Skeletal muscle tissue (tissue), 4 donors: ENCODE data around the gene DOCK6. TPM values are rescaled to one million over a fixed set of nuclear protein-coding genes. Genes with fewer than 3 reads are reported as not detected.
A peak's percentile ranks its signal among the peaks of the same experiment; 100 is the strongest.
"Not testable (repeated sequence)": the region's sequence is repeated elsewhere in the genome, so short reads cannot be mapped to it uniquely, and the experiment has no call there.

Source experiments
- H3K27ac ChIP-seq: one replicate; pipeline ENCODE4 v1.7.0; 2013; ENCODE audit warnings: mild to moderate bottlenecking, low read depth, low read length, inconsistent platforms
- H3K27me3 ChIP-seq, 3 donors: one replicate each; pipeline ENCODE4 v1.7.0; 2013; ENCODE audit warnings: low read length in 3 of 3; ENCODE audit not compliant: control insufficient read depth in 3 of 3, insufficient read depth in 3 of 3
- H3K36me3 ChIP-seq, 3 donors: one replicate each; pipeline ENCODE4 v1.7.0; 2013; ENCODE audit warnings: low read length in 3 of 3; ENCODE audit not compliant: control insufficient read depth in 3 of 3, insufficient read depth in 3 of 3
- H3K4me1 ChIP-seq, 3 donors: one replicate each; pipeline ENCODE4 v1.7.0; 2013; ENCODE audit warnings: low read length in 3 of 3, mild to moderate bottlenecking in 3 of 3; ENCODE audit not compliant: control insufficient read depth in 3 of 3, insufficient read depth in 3 of 3
- H3K4me3 ChIP-seq, 3 donors: one replicate each; pipeline ENCODE4 v1.7.0; 2013; ENCODE audit warnings: low read length in 3 of 3
- H3K9ac ChIP-seq, 3 donors: one replicate each; pipeline ENCODE4 v1.7.0; 2013; ENCODE audit warnings: low read length in 3 of 3, mild to moderate bottlenecking in 3 of 3, moderate library complexity in 2 of 3, low read depth in 1 of 3
- H3K9me3 ChIP-seq, 3 donors: one replicate each; pipeline ENCODE4 v1.7.0; 2013; ENCODE audit warnings: low read length in 3 of 3; ENCODE audit not compliant: control insufficient read depth in 3 of 3
- total RNA-seq: library from RNA; depleted of rRNA; stranded (reverse); fragments of >200 nt; gene quantifications from one replicate; pipeline ENCODE4 v1.2.3, GENCODE V29; 2014
- donor health status: Osteomylitis.

DOCK6 gene
- total RNA-seq, 1 donor from 2014 or later, result 16.2 TPM

DNA sequence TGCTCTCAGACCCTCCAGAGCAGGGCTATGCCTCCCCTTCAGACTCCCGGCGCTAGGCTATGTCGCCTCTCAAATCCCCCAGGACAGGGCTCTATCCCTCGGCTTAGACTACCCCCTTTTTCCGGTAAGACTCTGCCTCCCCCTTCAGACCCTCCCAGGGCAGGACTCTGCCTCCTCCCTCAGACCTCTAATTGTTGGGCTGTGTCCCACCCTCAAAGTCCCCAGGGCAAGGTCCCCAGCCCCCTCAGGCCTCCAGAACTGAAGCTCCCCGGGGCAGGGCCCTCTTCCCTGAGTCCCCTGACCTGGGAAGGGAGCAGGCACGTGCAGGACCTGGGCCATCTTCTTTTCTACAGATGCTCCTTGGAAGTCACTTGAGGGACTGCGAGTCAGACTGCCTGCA lies 68.2 kb downstream of the DOCK6 start:
- H3K27me3 ChIP-seq, result no peaks in the 10 kb centered on the region
- peaks cover 0 to 3% (median 0%) of the 10 kb centered on the region in 3 donors for H3K9me3 ChIP-seq
- H3K4me3 ChIP-seq, result peak overlapping the region in 2 of 3 donors; percentile 22 to 32
- H3K36me3 ChIP-seq, result peaks cover 18 to 26% (median 20%) of the 10 kb centered on the region in 3 donors
- peak overlapping the region; percentile 7 for H3K27ac ChIP-seq
- no peak overlapping the region for H3K9ac ChIP-seq
- H3K4me1 ChIP-seq, result peaks cover 37 to 49% (median 44%) of the 10 kb centered on the region in 3 donors

DNA sequence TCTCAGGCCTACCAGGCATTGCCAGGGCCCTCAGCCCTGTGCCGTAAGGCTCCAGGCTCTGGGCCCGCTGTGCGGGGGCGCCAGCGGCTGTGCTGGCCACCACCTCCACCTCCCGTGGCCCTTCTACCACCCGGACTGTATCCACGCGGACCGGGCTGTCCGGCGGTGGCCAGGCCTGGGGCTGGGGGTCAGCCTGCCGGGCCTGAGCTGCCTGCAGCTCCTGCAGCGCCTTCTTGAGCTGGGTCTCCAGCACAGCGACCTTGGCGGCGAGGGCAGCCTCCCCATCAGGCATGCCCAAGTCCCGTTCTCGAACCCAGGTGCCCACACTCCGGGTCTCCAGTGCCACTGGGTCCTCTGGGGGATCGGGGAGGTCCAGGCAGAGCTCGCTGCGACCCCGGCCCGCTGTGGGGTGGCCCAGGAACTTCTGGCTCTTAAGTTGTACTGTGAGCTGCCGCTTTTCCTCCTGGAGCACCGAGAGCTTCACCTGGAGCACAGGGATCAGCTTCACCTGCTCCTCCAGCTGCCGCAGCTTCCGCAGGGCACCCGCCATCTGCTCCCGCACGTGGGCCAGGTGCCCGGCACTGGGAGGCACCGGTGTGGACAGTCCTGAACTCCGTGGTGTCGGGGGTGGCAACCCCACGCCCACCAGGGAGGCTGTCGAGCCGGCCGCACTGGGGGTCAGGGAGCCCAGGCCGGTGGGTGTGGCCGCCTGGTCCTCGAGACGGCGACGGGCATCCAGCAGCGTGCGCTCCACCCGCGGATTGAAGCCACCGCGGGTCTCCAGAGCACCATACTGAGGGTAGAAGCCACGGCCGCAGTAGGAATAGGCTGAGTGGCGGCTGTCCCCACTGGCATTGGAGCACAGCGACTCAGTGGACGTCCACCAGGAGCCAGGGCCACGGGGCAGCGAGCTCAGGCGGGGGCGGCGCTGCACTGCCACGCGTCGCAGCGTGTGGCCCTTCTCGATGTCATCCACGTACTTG lies 69.1 kb downstream of the DOCK6 start:
- H3K27ac ChIP-seq, result peak overlapping the region; percentile 7
- no peaks in the 10 kb centered on the region for H3K27me3 ChIP-seq
- H3K4me1 ChIP-seq, result peaks cover 37 to 49% (median 44%) of the 10 kb centered on the region in 3 donors
- peak overlapping the region in 1 of 3 donors; percentile 8 for H3K9ac ChIP-seq
- peaks cover 0 to 3% (median 0%) of the 10 kb centered on the region in 3 donors for H3K9me3 ChIP-seq
- H3K4me3 ChIP-seq, result no peak overlapping the region
- H3K36me3 ChIP-seq, result peaks cover 18 to 26% (median 20%) of the 10 kb centered on the region in 3 donors

DNA sequence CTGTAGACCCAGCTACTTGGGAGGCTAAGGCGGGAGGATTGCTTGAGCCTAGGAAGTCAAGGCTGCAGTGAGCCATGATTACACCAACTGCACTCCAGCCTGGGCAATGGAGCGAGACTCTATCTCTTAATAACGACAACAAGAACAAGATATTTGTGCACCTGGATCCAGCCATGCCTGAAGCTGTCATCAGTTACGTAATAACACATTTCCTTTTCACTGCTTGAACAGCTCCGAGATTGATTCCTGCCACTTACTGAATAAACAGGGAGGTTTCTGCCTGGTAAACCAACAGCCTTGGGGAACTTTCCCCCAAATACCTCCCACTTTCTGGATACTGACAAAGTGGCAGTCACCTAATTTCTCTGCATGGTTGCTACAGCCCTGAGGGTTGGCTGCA lies 70.4 kb downstream of the DOCK6 start:
- peaks cover 37 to 41% (median 41%) of the 10 kb centered on the region in 3 donors for H3K4me1 ChIP-seq
- H3K9me3 ChIP-seq, result peaks cover 0 to 3% (median 0%) of the 10 kb centered on the region in 3 donors
- H3K36me3 ChIP-seq, result peaks cover 18 to 32% (median 23%) of the 10 kb centered on the region in 3 donors
- no peak overlapping the region for H3K9ac ChIP-seq
- no peak overlapping the region for H3K4me3 ChIP-seq
- H3K27ac ChIP-seq, result peak overlapping the region; percentile 68
- H3K27me3 ChIP-seq, result no peaks in the 10 kb centered on the region

DNA sequence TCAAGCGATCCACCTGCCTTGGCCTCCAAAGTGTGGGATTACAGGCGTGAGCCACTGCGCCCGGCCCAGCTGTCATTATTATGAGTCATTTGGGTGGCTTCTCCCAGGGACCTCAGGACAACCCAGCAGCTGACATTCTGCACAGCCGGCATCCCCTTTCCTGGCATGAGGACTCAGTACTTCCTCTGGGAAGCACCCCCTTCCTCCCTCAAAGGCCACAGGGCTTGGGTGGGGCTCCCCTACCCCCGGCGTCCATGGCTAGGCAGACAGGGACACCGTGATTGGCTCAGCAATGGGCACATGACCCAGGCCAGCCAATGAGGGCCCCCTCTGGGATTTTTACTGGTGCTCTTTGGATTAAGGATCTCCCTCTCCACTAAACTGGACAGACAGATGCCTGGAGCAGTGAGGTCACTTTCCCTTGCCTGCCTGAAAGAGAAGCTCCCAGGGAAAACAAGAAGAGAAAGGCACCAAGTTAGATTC lies 71.0 kb downstream of the DOCK6 start:
- peaks cover 0 to 3% (median 0%) of the 10 kb centered on the region in 3 donors for H3K9me3 ChIP-seq
- peak overlapping the region; percentile 68 for H3K27ac ChIP-seq
- peak overlapping the region in 1 of 3 donors; percentile 10 for H3K4me3 ChIP-seq
- peaks cover 22 to 32% (median 23%) of the 10 kb centered on the region in 3 donors for H3K36me3 ChIP-seq
- peaks cover 35 to 37% (median 37%) of the 10 kb centered on the region in 3 donors for H3K4me1 ChIP-seq
- no peak overlapping the region for H3K9ac ChIP-seq
- no peaks in the 10 kb centered on the region for H3K27me3 ChIP-seq

DNA sequence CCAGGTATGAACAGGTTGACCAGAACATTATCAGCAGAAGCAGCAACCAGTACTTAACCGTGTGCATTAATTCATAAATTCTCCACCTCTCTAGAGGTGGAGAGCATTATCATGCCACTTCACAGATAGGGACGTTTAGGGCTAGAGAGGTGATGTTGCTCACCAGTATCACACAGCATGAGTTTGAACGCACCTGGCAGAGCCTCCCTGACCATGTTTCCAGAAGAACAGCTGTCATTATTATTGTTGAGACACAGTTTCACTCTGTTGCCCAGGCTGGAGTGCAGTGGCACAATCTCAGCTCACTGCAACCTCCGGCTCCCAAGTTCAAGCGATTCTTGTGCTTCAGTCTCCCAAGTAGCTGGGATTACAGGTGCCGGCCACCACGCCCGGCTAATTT lies 71.8 kb downstream of the DOCK6 start:
- Histone ChIP-seq H3K27me3 (no peaks in the 10 kb centered on the region), H3K4me3 (no peak overlapping the region), H3K9me3 (peaks cover 0 to 3% (median 0%) of the 10 kb centered on the region in 3 donors), H3K4me1 (peaks cover 32 to 33% (median 33%) of the 10 kb centered on the region in 3 donors), H3K9ac (no peak overlapping the region), H3K27ac (peak overlapping the region; percentile 68), H3K36me3 (peaks cover 22 to 37% (median 22%) of the 10 kb centered on the region in 3 donors)

DNA sequence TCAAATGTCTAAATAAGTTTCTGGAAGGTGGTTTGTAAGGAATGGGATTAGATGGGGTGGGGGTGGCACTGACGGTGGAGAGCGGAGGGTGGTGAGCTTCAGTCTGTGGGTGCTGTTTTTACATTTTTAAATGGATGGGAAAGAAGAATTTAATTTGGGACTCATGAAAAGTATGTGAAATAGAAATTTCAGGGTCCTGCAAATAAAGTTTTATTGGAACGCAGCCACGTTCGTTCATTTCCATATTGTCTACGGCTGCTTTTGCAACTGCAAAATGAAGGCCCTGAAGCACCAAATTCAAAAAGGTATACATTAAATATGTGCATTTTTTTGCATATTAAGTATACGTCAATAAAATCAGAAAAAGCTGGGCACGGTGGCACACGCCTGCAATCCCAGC lies 74.9 kb downstream of the DOCK6 start:
- Histone ChIP-seq H3K27ac (no peak overlapping the region), H3K9me3 (peaks cover 0 to 3% (median 0%) of the 10 kb centered on the region in 3 donors), H3K27me3 (no peaks in the 10 kb centered on the region), H3K4me1 (peaks cover 18 to 21% (median 18%) of the 10 kb centered on the region in 3 donors), H3K4me3 (no peak overlapping the region), H3K36me3 (peaks cover 11 to 27% (median 12%) of the 10 kb centered on the region in 3 donors), H3K9ac (no peak overlapping the region)

DNA sequence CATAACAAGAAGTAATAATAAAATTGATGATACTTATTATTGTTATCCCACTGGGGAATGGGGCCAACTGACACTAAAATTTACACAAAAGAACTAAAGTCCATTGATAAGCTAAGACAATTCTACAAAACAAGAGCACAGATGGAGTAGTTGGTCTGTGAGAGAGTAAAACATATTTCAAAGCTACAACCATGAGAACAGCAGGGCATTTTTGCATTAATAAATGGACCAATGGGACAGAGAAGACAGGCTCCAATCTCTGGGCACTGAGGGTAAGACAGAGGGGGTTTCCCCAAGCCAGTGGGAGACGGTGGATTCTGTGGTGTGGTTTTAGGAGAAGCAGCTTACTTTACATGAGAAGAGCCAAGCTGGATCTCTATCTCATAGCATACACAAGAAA lies 79.3 kb downstream of the DOCK6 start:
- H3K9ac ChIP-seq, result no peak overlapping the region
- H3K27me3 ChIP-seq, result no peaks in the 10 kb centered on the region
- H3K27ac ChIP-seq, result no peak overlapping the region
- peaks cover 7 to 24% (median 12%) of the 10 kb centered on the region in 3 donors for H3K36me3 ChIP-seq
- H3K9me3 ChIP-seq, result no peaks in the 10 kb centered on the region
- H3K4me3 ChIP-seq, result no peak overlapping the region
- H3K4me1 ChIP-seq, result peaks cover 13 to 18% (median 15%) of the 10 kb centered on the region in 3 donors

DNA sequence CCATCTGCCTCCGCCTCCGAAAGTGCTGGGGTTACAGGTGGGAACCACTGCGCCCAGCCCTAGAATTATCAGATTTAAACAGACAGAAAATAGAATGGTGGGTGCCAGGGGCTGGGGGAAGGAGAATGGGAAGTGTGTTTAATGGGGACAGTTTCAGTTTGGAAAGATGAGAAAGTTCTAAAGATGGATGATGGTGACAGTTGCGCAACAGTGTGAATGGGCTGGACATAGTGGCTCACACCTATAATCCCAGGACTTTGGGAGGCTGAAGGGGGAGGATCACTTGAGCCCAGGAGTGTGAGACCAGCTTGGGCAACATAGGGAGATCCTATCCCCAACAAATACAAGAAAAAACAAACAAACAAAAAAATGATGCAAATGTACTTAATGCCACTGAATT lies 80.8 kb downstream of the DOCK6 start:
- Histone ChIP-seq H3K4me3 (no peak overlapping the region), H3K4me1 (peaks cover 13 to 18% (median 15%) of the 10 kb centered on the region in 3 donors), H3K27me3 (no peaks in the 10 kb centered on the region), H3K27ac (no peak overlapping the region), H3K36me3 (peaks cover 8 to 29% (median 19%) of the 10 kb centered on the region in 3 donors), H3K9me3 (no peaks in the 10 kb centered on the region), H3K9ac (no peak overlapping the region)

DNA sequence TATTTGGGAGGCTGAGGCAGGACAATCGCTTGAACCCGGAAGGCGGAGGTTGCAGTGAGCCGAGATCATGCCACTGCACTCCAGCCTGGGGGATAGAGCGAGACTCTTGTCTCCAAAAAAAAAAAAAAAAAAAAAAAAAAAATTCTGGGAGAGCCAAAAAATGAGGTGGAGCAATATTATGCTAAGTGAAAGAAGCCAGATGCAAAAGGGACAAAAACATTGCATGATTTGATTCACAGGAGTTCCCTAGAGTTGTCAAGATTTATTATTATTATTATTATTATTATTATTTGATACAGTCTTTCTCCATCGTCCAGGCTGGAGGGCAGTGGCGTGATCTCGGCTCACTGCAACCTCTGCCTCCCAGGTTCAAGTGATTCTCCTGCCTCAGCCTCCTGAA lies 81.3 kb downstream of the DOCK6 start:
- H3K27me3 ChIP-seq, H3K9ac ChIP-seq, H3K9me3 ChIP-seq, H3K27ac ChIP-seq, H3K4me3 ChIP-seq: not testable (repeated sequence)
- peaks cover 12 to 33% (median 22%) of the 10 kb centered on the region in 3 donors for H3K36me3 ChIP-seq
- peaks cover 13 to 18% (median 15%) of the 10 kb centered on the region in 3 donors for H3K4me1 ChIP-seq

DNA sequence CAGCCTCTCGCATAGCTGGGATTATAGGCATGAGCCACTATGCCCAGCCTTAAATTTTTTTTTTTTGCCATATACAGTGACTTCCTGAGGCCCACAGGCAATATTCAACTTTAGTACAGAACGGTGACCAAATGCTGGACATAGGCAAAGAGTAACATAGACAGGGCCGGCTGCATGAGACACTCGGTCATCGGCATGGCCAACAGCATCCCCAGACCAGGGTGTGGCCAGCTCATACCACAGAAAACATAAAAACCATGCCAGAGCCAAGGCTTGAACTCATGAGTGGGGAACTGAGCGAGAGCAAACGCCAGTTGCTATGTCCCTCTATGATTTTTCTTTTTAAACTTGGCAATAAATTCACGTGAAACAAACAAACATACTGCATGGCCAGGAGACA lies 82.0 kb downstream of the DOCK6 start:
- Histone ChIP-seq H3K9ac (no peak overlapping the region), H3K4me3 (no peak overlapping the region), H3K4me1 (peaks cover 13 to 18% (median 15%) of the 10 kb centered on the region in 3 donors), H3K27me3 (no peaks in the 10 kb centered on the region), H3K36me3 (peaks cover 15 to 29% (median 25%) of the 10 kb centered on the region in 3 donors), H3K27ac (peak overlapping the region; percentile 51), H3K9me3 (no peaks in the 10 kb centered on the region)
